ENCODE results near the gene CDK10. TPM values are rescaled to one million over a fixed set of nuclear protein-coding genes. Genes with fewer than 3 reads are reported as not detected.

CDK10 gene
- total and polyA plus RNA-seq, 10 of the 15 experiments (the other 5 are each of a cell fraction or from before 2014, with no cell fraction given), result 1.5 to 58.7 (median 36.0) TPM

GRCh38 chr16:89695086-89695874, 8.8 kb downstream of the CDK10 start:
- Histone ChIP-seq H3K4me3 (no peak overlapping the region), H3K4me1 (ENCODE audit: control insufficient read depth, insufficient read depth, low read length) (peaks cover 12% of the 10 kb centered on the region), H4K20me1 (ENCODE audit: control insufficient read depth, insufficient read depth) (no peaks in the 10 kb centered on the region; the same call in 1 of the 2 replicates), H3K9ac (ENCODE audit: control insufficient read depth, insufficient read depth, low read length) (no peak overlapping the region), H2AFZ (ENCODE audit: control insufficient read depth, low read depth, low read length) (no peak overlapping the region), H3K27ac (ENCODE audit: control insufficient read depth, insufficient read depth) (no peak overlapping the region), H3K79me2 (ENCODE audit: control insufficient read depth, insufficient read depth, low read length) (no peaks in the 10 kb centered on the region), H3K4me2 (ENCODE audit: control insufficient read depth, insufficient read depth) (no peak overlapping the region), H3K27me3 (replicated peaks in 1 of 2; ENCODE audit: control insufficient read depth in 2 of 2, insufficient read depth in 2 of 2, low read length in 1 of 2) (no peaks in the 10 kb centered on the region), H3K9me3 (replicated peaks; ENCODE audit: control insufficient read depth, insufficient read depth, low read length) (no peaks in the 10 kb centered on the region), H3K36me3 (ENCODE audit: control insufficient read depth in 2 of 2, insufficient read depth in 2 of 2, low read length in 1 of 2) (peaks cover 0 to 14% of the 10 kb centered on the region in 2 experiments; a peak in 3 of 4 replicates)
- intact Hi-C loops (cut with micrococcal nuclease; ENCODE audit: unreplicated experiment) (no loop called here), in situ Hi-C loops (cut with MboI) (no loop called here)
- POLR2A ChIA-PET, result interaction anchor here (1.5 kb wide), 1 partner anchor 9 kb away, joined by 4 read pairs; the partner anchor contains the start of gene CDK10
- FAIRE-seq (no peak), DNase-seq (ENCODE audit: low read depth, low spot score) (no peak), ATAC-seq (no peak)
- SMC1A ChIA-PET (ENCODE audit: uncharacterized antibody, unreplicated experiment), result no interaction called here
- WGBS (ENCODE audit: insufficient coverage, insufficient replicate concordance, low lambda C conversion rate, missing lambda C conversion rate), result 92% methylated on average over 31 of the region's 31 CpGs
- TF ChIP-seq YBX1 (IDR thresholded peaks at IDR 0.05) (no peak), EED (IDR thresholded peaks at IDR 0.05; ENCODE audit: low read depth) (no peak), RB1 (IDR thresholded peaks at IDR 0.05; ENCODE audit: borderline replicate concordance) (no peak), JUNB (IDR thresholded peaks at IDR 0.05) (no peak), POLR2A (IDR thresholded peaks at IDR 0.05; ENCODE audit: low read depth, low read length) (peak; percentile 15; the same call in 1 of the 2 replicates), POLR2AphosphoS5 (IDR thresholded peaks at IDR 0.05; ENCODE audit: low read length) (0 out of 2 replicates have a peak, but pooled peaks have one; percentile 33)
- CTCF ChIA-PET, result no interaction called here
- BruUV-seq (replicated peaks), result no TSS peak
- RAD21 ChIA-PET (ENCODE audit: unreplicated experiment), result no interaction called here
